IPS-20b (cell line): ENCODE measurements around the gene RPTOR.

Source experiments
- H3K27ac ChIP-seq: one replicate; pipeline ENCODE4 v1.5.1; 2013; ENCODE audit warnings: low read length
- H3K27me3 ChIP-seq: 2 replicates; pipeline ENCODE4 v1.6.1; 2013; ENCODE audit warnings: mild to moderate bottlenecking, low read length, inconsistent platforms; ENCODE audit not compliant: insufficient read depth
- H3K36me3 ChIP-seq: 2 replicates; pipeline ENCODE4 v1.6.1; 2013; ENCODE audit warnings: low read depth, mild to moderate bottlenecking, inconsistent platforms, low read length, moderate library complexity; ENCODE audit not compliant: insufficient read depth
- H3K4me1 ChIP-seq: 2 replicates; pipeline ENCODE4 v1.6.1; 2013; ENCODE audit warnings: mild to moderate bottlenecking, control low read depth, inconsistent platforms, low read length, moderate library complexity; ENCODE audit not compliant: insufficient read depth
- H3K4me3 ChIP-seq: 2 replicates; pipeline ENCODE4 v1.5.1; 2013; ENCODE audit warnings: mild to moderate bottlenecking, low read length, inconsistent platforms
- H3K9ac ChIP-seq: 2 replicates; pipeline ENCODE4 v1.6.1; 2013; ENCODE audit warnings: low read depth, mild to moderate bottlenecking, inconsistent platforms, low read length, moderate library complexity
- H3K9me3 ChIP-seq: 2 replicates; pipeline ENCODE4 v1.6.1; 2013; ENCODE audit warnings: mild to moderate bottlenecking, low read depth, low read length, inconsistent platforms; ENCODE audit not compliant: insufficient read depth

Gene RPTOR

DNA sequence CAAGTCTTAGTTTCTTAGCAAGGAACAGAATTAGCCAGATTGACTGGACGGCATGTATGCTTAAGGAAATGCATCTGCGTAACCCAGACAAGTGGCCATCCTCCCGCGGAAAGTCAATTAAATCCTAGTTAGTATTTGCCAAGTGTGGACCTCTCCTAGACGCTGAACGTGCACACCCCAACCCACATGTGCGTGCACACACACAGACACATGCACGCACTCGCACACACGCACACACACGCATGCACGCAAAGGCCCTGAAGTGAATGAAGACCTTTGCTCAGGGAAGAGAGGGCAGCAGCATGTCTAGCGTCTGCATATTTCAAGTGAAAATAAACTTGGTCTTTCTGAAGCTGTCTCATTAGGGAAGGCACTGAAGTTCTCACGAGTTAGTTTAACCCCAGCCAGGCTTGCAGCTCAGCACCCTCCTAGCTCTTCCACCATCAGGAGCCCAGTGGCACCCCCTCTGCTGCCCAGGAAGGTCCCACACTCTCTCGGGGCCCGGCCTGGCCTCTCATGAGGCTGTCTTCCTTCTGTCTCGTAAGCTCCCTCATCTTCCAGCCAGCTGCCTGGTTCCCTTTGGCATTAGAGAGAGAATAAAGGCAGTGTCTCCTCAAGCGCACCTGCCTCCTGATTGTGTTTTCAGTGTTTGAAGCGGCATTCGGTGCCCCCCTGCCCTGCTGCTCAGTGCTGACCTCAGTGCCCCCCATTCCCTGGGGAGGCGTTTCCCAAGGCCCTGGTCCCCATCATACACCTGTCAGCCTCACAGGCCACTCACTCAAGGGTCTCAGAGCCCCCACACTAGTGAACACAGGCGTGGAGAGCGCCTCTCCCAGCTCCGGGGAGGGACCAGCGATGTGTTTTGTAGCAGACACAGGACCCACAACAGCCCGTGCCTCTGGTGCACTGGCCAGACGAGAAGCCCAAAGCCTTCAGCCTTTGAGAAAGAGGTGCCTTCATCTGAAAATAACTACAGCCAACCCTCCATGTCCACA is 394.8 kb downstream of the RPTOR start:
- no peaks in the 10 kb centered on the region for H3K36me3 ChIP-seq
- H3K9ac ChIP-seq, result no peak overlapping the region
- H3K4me3 ChIP-seq, result no peak overlapping the region
- no peaks in the 10 kb centered on the region for H3K4me1 ChIP-seq
- no peaks in the 10 kb centered on the region for H3K27me3 ChIP-seq
- H3K9me3 ChIP-seq, result no peaks in the 10 kb centered on the region
- no peak overlapping the region for H3K27ac ChIP-seq

DNA sequence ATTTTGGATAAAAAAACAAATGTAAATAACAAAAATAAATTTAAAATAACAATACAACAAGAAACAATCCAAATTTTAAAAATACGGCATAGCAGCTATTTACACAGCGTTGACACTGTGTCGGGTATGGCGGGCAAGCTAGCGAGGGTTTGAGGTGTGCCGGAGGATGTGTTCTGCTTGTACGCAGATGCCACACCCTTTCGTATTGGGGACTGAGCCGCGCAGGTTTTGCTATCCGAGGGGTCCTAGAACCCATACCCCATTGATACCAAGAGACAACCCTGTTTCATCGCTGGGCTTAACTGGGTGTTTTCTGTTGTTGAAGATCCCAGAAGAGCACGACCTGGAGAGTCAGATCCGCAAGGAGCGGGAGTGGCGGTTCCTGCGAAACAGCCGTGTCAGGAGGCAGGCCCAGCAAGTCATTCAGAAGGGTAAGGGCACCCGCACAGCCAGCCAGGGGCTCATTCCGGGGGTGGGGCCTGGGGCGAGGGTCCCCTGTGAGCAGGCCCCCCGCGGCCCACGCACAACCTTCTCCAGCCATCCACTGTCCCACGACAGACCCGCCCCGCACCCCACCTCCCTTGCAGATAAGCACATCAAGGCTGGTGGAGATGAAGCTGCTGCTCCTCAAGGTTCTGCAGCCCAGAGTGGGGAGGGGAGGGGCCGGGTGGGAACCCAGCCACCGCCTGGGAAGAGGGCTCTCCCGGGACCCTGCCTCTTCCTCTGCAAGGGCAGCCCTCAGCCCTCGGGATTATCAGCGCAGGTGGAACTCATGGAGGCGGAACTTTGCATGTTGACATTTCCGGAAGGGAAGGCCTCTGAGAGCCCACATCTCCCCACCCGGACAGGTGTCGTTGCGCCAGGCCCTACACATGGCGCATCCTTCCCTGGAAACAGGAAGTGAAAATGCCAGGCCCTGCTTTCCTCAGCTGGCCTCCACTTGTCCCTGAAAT is 395.8 kb downstream of the RPTOR start:
- H3K27me3 ChIP-seq, result no peaks in the 10 kb centered on the region
- H3K9me3 ChIP-seq, result no peaks in the 10 kb centered on the region
- no peaks in the 10 kb centered on the region for H3K36me3 ChIP-seq
- no peaks in the 10 kb centered on the region for H3K4me1 ChIP-seq
- no peak overlapping the region for H3K4me3 ChIP-seq
- H3K9ac ChIP-seq, result no peak overlapping the region
- no peak overlapping the region for H3K27ac ChIP-seq

DNA sequence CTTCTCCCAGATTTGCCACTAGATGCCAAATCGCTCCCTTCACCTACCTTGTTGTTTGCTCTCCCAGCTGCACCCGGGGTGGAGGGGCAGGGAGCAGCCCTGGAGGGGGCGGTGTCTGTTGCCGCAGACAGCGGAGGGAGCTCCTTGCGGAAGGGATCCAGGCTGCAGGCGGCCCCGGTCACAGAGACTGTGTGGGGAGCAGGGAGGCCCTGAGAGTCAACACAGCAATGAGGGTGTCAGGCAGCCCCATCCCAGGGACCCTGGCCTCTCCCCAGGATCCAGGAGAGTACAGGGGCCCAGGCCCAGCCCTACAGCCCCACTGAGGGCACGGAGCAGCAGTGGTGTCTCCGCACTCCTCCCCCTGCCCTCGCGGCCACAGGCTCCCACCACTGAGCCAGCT is 396.5 kb downstream of the RPTOR start:
- no peaks in the 10 kb centered on the region for H3K9me3 ChIP-seq
- no peak overlapping the region for H3K9ac ChIP-seq
- H3K4me3 ChIP-seq, result no peak overlapping the region
- H3K4me1 ChIP-seq, result no peaks in the 10 kb centered on the region
- H3K27me3 ChIP-seq, result no peaks in the 10 kb centered on the region
- peaks cover under 1% of the 10 kb centered on the region; the same call in 1 of the 2 replicates for H3K36me3 ChIP-seq
- no peak overlapping the region for H3K27ac ChIP-seq

GRCh38 chr17:80941743-80942422 is 397.2 kb downstream of the RPTOR start:
- no peaks in the 10 kb centered on the region for H3K4me1 ChIP-seq
- no peaks in the 10 kb centered on the region for H3K27me3 ChIP-seq
- H3K36me3 ChIP-seq, result peaks cover 6% of the 10 kb centered on the region; the same call in 1 of the 2 replicates
- no peak overlapping the region for H3K4me3 ChIP-seq
- no peaks in the 10 kb centered on the region for H3K9me3 ChIP-seq
- H3K9ac ChIP-seq, result no peak overlapping the region
- no peak overlapping the region for H3K27ac ChIP-seq

- H3K9me3 ChIP-seq, result no peaks in the 10 kb centered on the region
Observed at GRCh38 chr17:80942423-80943345, 398.0 kb downstream of the RPTOR start.

GRCh38 chr17:80943346-80944145 is 398.9 kb downstream of the RPTOR start:
- H3K27ac ChIP-seq, result no peak overlapping the region
- peaks cover 6% of the 10 kb centered on the region; the same call in 1 of the 2 replicates for H3K36me3 ChIP-seq
- no peaks in the 10 kb centered on the region for H3K27me3 ChIP-seq
- H3K9ac ChIP-seq, result no peak overlapping the region
- H3K4me3 ChIP-seq, result no peak overlapping the region
- no peaks in the 10 kb centered on the region for H3K9me3 ChIP-seq
- no peaks in the 10 kb centered on the region for H3K4me1 ChIP-seq

More at GRCh38 chr17:80942423-80943345, 398.0 kb downstream of the RPTOR start:
- Histone ChIP-seq H3K4me3 (no peak overlapping the region), H3K4me1 (no peaks in the 10 kb centered on the region), H3K36me3 (peaks cover 6% of the 10 kb centered on the region; the same call in 1 of the 2 replicates), H3K27me3 (no peaks in the 10 kb centered on the region), H3K9ac (no peak overlapping the region), H3K27ac (no peak overlapping the region)

DNA sequence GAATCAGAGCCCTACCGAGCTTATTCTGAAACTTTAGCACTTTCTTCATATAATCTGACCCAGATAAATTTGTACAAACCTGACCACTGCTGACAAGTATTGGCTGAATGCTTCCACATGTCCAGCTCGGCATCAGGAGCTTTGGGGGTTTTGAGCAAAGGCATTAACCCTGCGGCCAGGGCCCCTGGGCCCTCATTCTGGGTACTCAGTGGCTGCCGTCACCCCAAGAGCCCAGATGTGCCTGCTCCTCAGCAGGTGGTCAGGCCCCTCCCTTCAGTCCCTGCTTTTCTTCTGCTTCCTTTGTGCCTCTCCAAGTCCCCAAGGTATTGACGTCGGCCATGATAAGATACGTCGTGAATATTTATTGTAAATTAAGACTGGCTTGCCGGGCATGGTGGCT is 399.7 kb downstream of the RPTOR start:
- H3K9ac ChIP-seq, result no peak overlapping the region
- no peaks in the 10 kb centered on the region for H3K27me3 ChIP-seq
- H3K4me1 ChIP-seq, result no peaks in the 10 kb centered on the region
- no peaks in the 10 kb centered on the region for H3K9me3 ChIP-seq
- peaks cover 6% of the 10 kb centered on the region; the same call in 1 of the 2 replicates for H3K36me3 ChIP-seq
- H3K4me3 ChIP-seq, result no peak overlapping the region
- H3K27ac ChIP-seq, result no peak overlapping the region

GRCh38 chr17:80945736-80946135 is 401.1 kb downstream of the RPTOR start:
- no peak overlapping the region for H3K27ac ChIP-seq
- H3K9ac ChIP-seq, result no peak overlapping the region
- peaks cover 6% of the 10 kb centered on the region; the same call in 1 of the 2 replicates for H3K36me3 ChIP-seq
- H3K4me1 ChIP-seq, result no peaks in the 10 kb centered on the region
- H3K9me3 ChIP-seq, result no peaks in the 10 kb centered on the region
- H3K27me3 ChIP-seq, result no peaks in the 10 kb centered on the region
- H3K4me3 ChIP-seq, result no peak overlapping the region

- no peaks in the 10 kb centered on the region for H3K9me3 ChIP-seq
- no peak overlapping the region for H3K27ac ChIP-seq
- no peak overlapping the region for H3K9ac ChIP-seq
- no peak overlapping the region for H3K4me3 ChIP-seq
- no peaks in the 10 kb centered on the region for H3K4me1 ChIP-seq
- H3K27me3 ChIP-seq, result no peaks in the 10 kb centered on the region
- peaks cover 6% of the 10 kb centered on the region; the same call in 1 of the 2 replicates for H3K36me3 ChIP-seq
Observed at GRCh38 chr17:80946449-80946848, 401.8 kb downstream of the RPTOR start.
